GM18909 (cell line): ENCODE data around the gene MS4A7.
"Not testable (repeated sequence)": the region's sequence is repeated elsewhere in the genome, so short reads cannot be mapped to it uniquely, and the experiment has no call there.

Experiments
- ATAC-seq: cut with Tn5 transposase; IDR thresholded peaks from one replicate; pipeline ENCODE4 v1.9.1; 2021; ENCODE audit warnings: mild to moderate bottlenecking; ENCODE audit not compliant: unreplicated experiment, poor library complexity

The MS4A7 gene

GRCh38 chr11:60378354-60378753 lies at the start of gene MS4A7:
TSS of gene MS4A7 (plus strand) at chr11:60378532. CDS start at chr11:60383142, 4,610 bp downstream.
- ATAC-seq, result peak; percentile 96

GRCh38 chr11:60332846-60333245 lies 45.5 kb upstream of the MS4A7 start:
- ATAC-seq, result no peak

- ATAC-seq, result peak; percentile 66
These were observed 44.2 kb upstream of the MS4A7 start for GRCh38 chr11:60334005-60334620.

- ATAC-seq, result peak; percentile 47
These were observed 41.5 kb upstream of the MS4A7 start for GRCh38 chr11:60336767-60337391.

- no peak for ATAC-seq
These were observed 40.3 kb upstream of the MS4A7 start for GRCh38 chr11:60338053-60338452.

GRCh38 chr11:60339356-60339755 lies 39.0 kb upstream of the MS4A7 start:
- no peak for ATAC-seq

GRCh38 chr11:60343094-60343704 lies 35.1 kb upstream of the MS4A7 start:
- no peak for ATAC-seq

- ATAC-seq, result no peak
These were observed 34.2 kb upstream of the MS4A7 start for GRCh38 chr11:60344146-60344545.

GRCh38 chr11:60345489-60345888 lies 32.8 kb upstream of the MS4A7 start:
- no peak for ATAC-seq

- no peak for ATAC-seq
These were observed 31.1 kb upstream of the MS4A7 start for GRCh38 chr11:60347084-60347797.

- no peak for ATAC-seq
These were observed 30.2 kb upstream of the MS4A7 start for GRCh38 chr11:60348116-60348515.

- ATAC-seq, result no peak
These were observed 28.3 kb upstream of the MS4A7 start for GRCh38 chr11:60349990-60350389.

- ATAC-seq, result no peak
These were observed 20.6 kb upstream of the MS4A7 start for GRCh38 chr11:60357771-60358170.

GRCh38 chr11:60360621-60361020 lies 17.7 kb upstream of the MS4A7 start:
- ATAC-seq, result no peak

- no peak for ATAC-seq
These were observed 16.1 kb upstream of the MS4A7 start for GRCh38 chr11:60362241-60362640.

- peak; percentile 75 for ATAC-seq
These were observed 14.5 kb upstream of the MS4A7 start for GRCh38 chr11:60363542-60364470.

- ATAC-seq, result not testable (repeated sequence)
These were observed 11.9 kb upstream of the MS4A7 start for GRCh38 chr11:60366262-60366904.

- ATAC-seq, result peak; percentile 85
These were observed 11.3 kb upstream of the MS4A7 start for GRCh38 chr11:60367009-60367408.

GRCh38 chr11:60367896-60368295 lies 10.4 kb upstream of the MS4A7 start:
- no peak for ATAC-seq
